GM12865 (cell line): Measurements from ENCODE around the gene DIAPH2.

Experiments used
- DNase-seq: peaks from one replicate; pipeline ENCODE4 v3.0.0; 2010; ENCODE audit warnings: low read depth
- H3K4me3 ChIP-seq: 2 replicates; pipeline ENCODE4 v1.5.1; 2011; ENCODE audit warnings: mild to moderate bottlenecking, low read depth, low read length, control low read depth
- TF ChIP-seq, protein P1 (sequence below): IDR thresholded peaks from 2 replicates; pipeline ENCODE4 v1.5.1; 2011; ENCODE audit warnings: low read length, control low read depth, low read depth, inconsistent platforms; ENCODE audit not compliant: insufficient read depth; ENCODE audit errors: missing control alignments

Gene DIAPH2

DNA sequence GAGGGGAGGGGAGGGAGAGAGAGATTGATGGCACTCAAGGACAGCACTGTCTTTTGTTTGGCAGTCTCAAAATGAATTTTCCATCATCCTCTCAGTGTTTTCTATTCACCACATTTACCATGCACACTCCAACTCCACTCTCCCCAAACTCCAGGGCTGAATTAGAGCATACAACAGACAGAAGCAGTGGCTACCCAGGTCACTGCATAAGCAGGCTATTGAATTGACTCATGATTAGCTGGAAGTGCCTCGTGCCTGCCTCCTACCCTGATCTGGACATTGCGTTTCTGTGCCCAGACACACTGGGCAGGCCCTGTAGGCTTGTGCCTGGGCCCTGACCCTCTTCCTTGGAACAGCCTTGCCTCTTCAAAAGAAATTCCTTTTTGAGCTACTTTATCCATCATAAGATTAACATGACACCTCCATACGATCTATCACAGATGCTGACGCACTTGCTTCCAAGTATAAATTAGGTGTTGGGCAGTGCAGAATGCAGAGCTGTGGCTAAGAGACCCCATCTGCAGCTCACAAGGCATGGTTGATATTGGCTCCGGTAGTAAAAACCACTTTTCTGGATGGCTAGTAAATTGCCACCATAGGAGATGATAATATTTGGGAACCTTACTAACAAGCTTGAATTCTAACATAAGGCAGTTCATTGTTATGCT lies 952.0 kb downstream of the DIAPH2 start:
- TF ChIP-seq, protein P1, sequence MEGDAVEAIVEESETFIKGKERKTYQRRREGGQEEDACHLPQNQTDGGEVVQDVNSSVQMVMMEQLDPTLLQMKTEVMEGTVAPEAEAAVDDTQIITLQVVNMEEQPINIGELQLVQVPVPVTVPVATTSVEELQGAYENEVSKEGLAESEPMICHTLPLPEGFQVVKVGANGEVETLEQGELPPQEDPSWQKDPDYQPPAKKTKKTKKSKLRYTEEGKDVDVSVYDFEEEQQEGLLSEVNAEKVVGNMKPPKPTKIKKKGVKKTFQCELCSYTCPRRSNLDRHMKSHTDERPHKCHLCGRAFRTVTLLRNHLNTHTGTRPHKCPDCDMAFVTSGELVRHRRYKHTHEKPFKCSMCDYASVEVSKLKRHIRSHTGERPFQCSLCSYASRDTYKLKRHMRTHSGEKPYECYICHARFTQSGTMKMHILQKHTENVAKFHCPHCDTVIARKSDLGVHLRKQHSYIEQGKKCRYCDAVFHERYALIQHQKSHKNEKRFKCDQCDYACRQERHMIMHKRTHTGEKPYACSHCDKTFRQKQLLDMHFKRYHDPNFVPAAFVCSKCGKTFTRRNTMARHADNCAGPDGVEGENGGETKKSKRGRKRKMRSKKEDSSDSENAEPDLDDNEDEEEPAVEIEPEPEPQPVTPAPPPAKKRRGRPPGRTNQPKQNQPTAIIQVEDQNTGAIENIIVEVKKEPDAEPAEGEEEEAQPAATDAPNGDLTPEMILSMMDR, result no peak
- no peak for DNase-seq
- H3K4me3 ChIP-seq, result no peak overlapping the region

DNA sequence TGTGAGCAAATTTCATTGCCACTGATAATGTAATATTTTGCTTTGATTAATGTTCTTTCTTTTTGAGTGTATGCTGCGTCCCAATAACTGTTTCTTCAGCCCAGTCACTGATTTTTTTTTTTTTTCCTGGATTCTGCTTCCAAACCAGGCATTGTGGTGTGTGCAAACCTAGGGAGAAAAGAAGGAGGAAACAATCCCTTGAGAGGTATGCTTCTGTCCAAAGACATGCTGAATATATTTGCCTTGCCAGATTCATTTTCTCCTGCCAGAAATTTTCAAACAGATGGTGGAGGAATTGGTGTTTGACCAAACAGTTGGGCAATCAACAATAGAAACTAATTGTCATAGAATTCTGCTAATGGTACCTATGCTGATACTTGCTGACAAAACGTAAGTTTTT lies 952.6 kb downstream of the DIAPH2 start:
- TF ChIP-seq, protein P1, result no peak

DNA sequence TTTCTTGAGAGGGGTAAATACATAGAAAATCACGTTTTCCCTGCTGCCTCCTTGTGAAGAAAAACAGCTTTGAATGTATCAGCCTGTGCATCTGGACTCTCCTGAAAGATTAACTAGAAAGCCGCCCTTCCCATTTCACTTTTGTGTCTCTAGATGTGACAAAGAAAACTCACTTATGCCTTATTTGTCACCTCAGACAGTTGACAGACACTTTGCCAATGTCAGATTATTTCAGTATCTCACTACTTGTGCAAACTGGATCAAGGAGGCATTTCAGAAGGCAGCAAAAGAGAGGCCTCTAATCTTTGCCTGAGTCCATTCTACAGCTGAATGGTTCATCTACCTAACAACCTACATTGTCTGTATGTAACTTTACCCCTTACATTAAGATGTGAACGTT lies 954.0 kb downstream of the DIAPH2 start:
- DNase-seq, result no peak
- TF ChIP-seq, protein P1, result no peak
- H3K4me3 ChIP-seq, result no peak overlapping the region

More for the DNA sequence above, 952.6 kb downstream of the DIAPH2 start:
- H3K4me3 ChIP-seq, result no peak overlapping the region
- no peak for DNase-seq

DNA sequence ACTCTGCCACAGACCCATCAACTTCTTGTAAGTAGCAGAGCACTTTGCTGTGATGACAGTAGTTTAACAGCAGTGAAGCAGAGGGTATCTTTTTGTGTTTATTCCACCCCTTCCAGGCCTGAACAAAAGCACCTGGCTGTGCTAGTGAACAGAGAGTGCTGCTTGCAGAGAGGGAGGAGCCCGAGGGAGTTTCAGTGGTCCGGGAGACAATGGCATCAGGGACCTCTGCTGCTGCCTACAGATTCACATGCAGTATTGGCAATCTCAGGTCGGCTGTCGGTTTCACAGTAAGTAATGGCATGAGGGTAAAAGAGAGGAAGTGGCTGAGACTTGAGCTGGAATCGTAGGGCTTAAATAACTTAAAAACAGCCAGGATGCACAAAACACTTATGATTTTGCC lies 954.9 kb downstream of the DIAPH2 start:
- TF ChIP-seq, protein P1, result no peak
- DNase-seq, result peak; percentile 24
- H3K4me3 ChIP-seq, result no peak overlapping the region
